ENCODE data around the gene DTX3L. TPM values are rescaled to one million over a fixed set of nuclear protein-coding genes. Genes with fewer than 3 reads are reported as not detected.

Gene DTX3L
- total and polyA plus RNA-seq, 10 of the 15 experiments (the other 5 are each of a cell fraction or from before 2014, with no cell fraction given) = 9.9 to 41.4 (median 21.7) TPM

DNA sequence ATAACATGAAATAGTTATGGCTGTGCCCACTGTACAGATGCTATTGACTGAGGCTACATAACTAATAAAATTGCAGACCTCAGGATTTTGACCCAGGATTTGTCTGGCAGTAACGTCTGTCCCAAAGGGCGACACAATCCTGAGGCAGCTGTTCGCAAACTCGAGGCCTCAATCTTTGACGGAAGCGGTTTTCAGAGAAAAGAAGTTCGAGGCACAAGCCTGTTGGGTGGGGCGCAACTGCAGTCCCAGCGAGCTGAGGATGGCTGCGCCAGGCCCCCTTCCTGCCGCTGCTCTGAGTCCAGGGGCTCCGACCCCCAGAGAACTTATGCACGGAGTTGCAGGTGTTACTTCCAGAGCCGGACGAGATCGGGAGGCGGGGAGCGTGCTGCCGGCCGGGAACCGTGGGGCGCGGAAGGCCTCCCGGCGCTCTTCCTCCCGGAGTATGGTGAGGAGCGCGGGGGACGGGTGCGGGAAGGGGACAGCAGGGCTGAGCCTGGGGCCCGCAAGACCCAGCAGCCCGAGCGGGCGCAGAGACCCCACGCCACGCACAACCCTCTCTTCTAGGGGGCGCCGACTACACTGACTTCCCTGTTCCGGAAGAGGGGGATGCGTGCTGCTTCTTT, 13.4 kb downstream of the DTX3L start, which contains the start of gene PARP15 (continued):
- TF ChIP-seq SKIL (IDR thresholded peaks at IDR 0.05; ENCODE audit: low read depth, poor library complexity, severe bottlenecking) (no peak), TCF3 (IDR thresholded peaks at IDR 0.05; ENCODE audit: borderline replicate concordance, insufficient read depth, low read depth, low read length) (peak; percentile 19; the same call in 1 of the 2 replicates), RELA (IDR thresholded peaks at IDR 0.05; ENCODE audit: borderline replicate concordance, partially characterized antibody) (no peak), NR2C1 (IDR thresholded peaks at IDR 0.05) (no peak), POLR2AphosphoS5 (IDR thresholded peaks at IDR 0.05; ENCODE audit: low read length) (peak; percentile 78), ZNF274 (IDR thresholded peaks at IDR 0.05; ENCODE audit: insufficient read depth, insufficient read length) (no peak), ZZZ3 (IDR thresholded peaks at IDR 0.05; ENCODE audit: control insufficient read depth, insufficient read length, low read depth) (no peak), GABPA (IDR thresholded peaks at IDR 0.05; ENCODE audit: low read depth) (no peak), ZBTB11 (CRISPR knock-in tag; IDR thresholded peaks at IDR 0.05) (no peak), NFXL1 (IDR thresholded peaks at IDR 0.05; ENCODE audit: borderline replicate concordance) (no peak), HDGF (IDR thresholded peaks at IDR 0.05) (peak; percentile 63; the same call in 1 of the 2 replicates), CBX5 (IDR thresholded peaks at IDR 0.05; ENCODE audit: low read depth) (no peak), YY1 (IDR thresholded peaks at IDR 0.05; ENCODE audit: low read depth, low read length) (0 out of 2 replicates have a peak, but pooled peaks have one; percentile 49), MTA2 (IDR thresholded peaks at IDR 0.05; ENCODE audit: low read depth) (no peak), ZNF24 (IDR thresholded peaks at IDR 0.05) (no peak)
- TF ChIP-seq, protein P1, sequence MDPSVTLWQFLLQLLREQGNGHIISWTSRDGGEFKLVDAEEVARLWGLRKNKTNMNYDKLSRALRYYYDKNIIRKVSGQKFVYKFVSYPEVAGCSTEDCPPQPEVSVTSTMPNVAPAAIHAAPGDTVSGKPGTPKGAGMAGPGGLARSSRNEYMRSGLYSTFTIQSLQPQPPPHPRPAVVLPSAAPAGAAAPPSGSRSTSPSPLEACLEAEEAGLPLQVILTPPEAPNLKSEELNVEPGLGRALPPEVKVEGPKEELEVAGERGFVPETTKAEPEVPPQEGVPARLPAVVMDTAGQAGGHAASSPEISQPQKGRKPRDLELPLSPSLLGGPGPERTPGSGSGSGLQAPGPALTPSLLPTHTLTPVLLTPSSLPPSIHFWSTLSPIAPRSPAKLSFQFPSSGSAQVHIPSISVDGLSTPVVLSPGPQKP (IDR thresholded peaks at IDR 0.05; ENCODE audit: low read depth, low read length) = no peak
- TF ChIP-seq, protein P2, sequence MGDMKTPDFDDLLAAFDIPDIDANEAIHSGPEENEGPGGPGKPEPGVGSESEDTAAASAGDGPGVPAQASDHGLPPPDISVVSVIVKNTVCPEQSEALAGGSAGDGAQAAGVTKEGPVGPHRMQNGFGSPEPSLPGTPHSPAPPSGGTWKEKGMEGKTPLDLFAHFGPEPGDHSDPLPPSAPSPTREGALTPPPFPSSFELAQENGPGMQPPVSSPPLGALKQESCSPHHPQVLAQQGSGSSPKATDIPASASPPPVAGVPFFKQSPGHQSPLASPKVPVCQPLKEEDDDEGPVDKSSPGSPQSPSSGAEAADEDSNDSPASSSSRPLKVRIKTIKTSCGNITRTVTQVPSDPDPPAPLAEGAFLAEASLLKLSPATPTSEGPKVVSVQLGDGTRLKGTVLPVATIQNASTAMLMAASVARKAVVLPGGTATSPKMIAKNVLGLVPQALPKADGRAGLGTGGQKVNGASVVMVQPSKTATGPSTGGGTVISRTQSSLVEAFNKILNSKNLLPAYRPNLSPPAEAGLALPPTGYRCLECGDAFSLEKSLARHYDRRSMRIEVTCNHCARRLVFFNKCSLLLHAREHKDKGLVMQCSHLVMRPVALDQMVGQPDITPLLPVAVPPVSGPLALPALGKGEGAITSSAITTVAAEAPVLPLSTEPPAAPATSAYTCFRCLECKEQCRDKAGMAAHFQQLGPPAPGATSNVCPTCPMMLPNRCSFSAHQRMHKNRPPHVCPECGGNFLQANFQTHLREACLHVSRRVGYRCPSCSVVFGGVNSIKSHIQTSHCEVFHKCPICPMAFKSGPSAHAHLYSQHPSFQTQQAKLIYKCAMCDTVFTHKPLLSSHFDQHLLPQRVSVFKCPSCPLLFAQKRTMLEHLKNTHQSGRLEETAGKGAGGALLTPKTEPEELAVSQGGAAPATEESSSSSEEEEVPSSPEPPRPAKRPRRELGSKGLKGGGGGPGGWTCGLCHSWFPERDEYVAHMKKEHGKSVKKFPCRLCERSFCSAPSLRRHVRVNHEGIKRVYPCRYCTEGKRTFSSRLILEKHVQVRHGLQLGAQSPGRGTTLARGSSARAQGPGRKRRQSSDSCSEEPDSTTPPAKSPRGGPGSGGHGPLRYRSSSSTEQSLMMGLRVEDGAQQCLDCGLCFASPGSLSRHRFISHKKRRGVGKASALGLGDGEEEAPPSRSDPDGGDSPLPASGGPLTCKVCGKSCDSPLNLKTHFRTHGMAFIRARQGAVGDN (IDR thresholded peaks at IDR 0.05) = peak; percentile 95
